Endodermal cell (in vitro differentiated cells): ENCODE results near the gene HBG1. TPM values are rescaled to one million over a fixed set of nuclear protein-coding genes. Genes with fewer than 3 reads are reported as not detected.

Experiments used
- DNase-seq: peaks from one replicate; pipeline ENCODE4 v3.0.0-alpha.2; 2017
- H3K27ac ChIP-seq: 2 replicates; pipeline ENCODE4 v1.5.1; 2013; ENCODE audit warnings: mild to moderate bottlenecking, low read depth, low read length, moderate library complexity
- H3K27me3 ChIP-seq: 2 replicates; pipeline ENCODE4 v1.6.1; 2013; ENCODE audit warnings: mild to moderate bottlenecking, low read length, moderate library complexity; ENCODE audit not compliant: insufficient read depth, control insufficient read depth, poor library complexity, severe bottlenecking
- H3K36me3 ChIP-seq: 2 replicates; pipeline ENCODE4 v1.7.0; 2013; ENCODE audit warnings: mild to moderate bottlenecking, low read length, moderate library complexity; ENCODE audit not compliant: control insufficient read depth, insufficient read depth
- H3K4me1 ChIP-seq: one replicate; pipeline ENCODE4 v1.7.0; 2013; ENCODE audit warnings: low read length; ENCODE audit not compliant: control insufficient read depth, insufficient read depth
- H3K4me3 ChIP-seq: 2 replicates; pipeline ENCODE4 v1.5.1; 2013; ENCODE audit warnings: mild to moderate bottlenecking, low read length, moderate library complexity
- H3K9ac ChIP-seq: 2 replicates; pipeline ENCODE4 v1.6.1; 2013; ENCODE audit warnings: mild to moderate bottlenecking, low read length, moderate library complexity; ENCODE audit not compliant: poor library complexity, severe bottlenecking; ENCODE audit errors: extremely low read depth
- H3K9me3 ChIP-seq: 2 replicates; pipeline ENCODE4 v1.6.1; 2013; ENCODE audit warnings: mild to moderate bottlenecking, low read length, moderate library complexity; ENCODE audit not compliant: control insufficient read depth
- H3K27ac Mint-ChIP-seq: 2 replicates; pipeline ENCODE4 v1.8.0; 2020; ENCODE audit warnings: mixed read lengths
- H3K27me3 Mint-ChIP-seq: 2 replicates; pipeline ENCODE4 v1.8.0; 2021; ENCODE audit warnings: mild to moderate bottlenecking, mixed read lengths; ENCODE audit not compliant: insufficient read depth
- H3K36me3 Mint-ChIP-seq: 2 replicates; pipeline ENCODE4 v1.8.0; 2020; ENCODE audit warnings: low read depth, mixed read lengths
- H3K4me1 Mint-ChIP-seq: 2 replicates; pipeline ENCODE4 v1.8.0; 2020; ENCODE audit warnings: mixed read lengths
- H3K4me3 Mint-ChIP-seq: 2 replicates; pipeline ENCODE4 v1.8.0; 2020; ENCODE audit warnings: mild to moderate bottlenecking, moderate library complexity, mixed read lengths
- H3K9me3 Mint-ChIP-seq: 2 replicates; pipeline ENCODE4 v1.8.0; 2020; ENCODE audit warnings: mild to moderate bottlenecking, mixed read lengths
- WGBS, 2 experiments: methylation state at CpG; one replicate each; pipeline versions ENCODE4 v1.1.5 to v1.1.7; 2013; ENCODE audit warnings: missing lambda C conversion rate in 2 of 2, mixed read lengths in 1 of 2; ENCODE audit not compliant: insufficient coverage in 1 of 2, insufficient read length in 1 of 2; 5-methylcytosine and 5-hydroxymethylcytosine counted together
- total RNA-seq, 2 donors: library from RNA; stranded (reverse); fragmentation: NEBNext Ultra II Directional in 1 of 2; extraction: Animal tissue kit (Norgen Biotek cat#: 25700) in 1 of 2; gene quantifications; 2 replicates in 1 of 2; 3 replicates in 1 of 2; pipeline ENCODE4 v1.2.1, GENCODE V29; 2021
- TF ChIP-seq, protein P1 (sequence below): fragments of 200-600 bp; sonication (generic); conservative IDR thresholded peaks from 2 replicates; pipeline ENCODE4 v1.5.0; 2021; ENCODE audit warnings: antibody characterized with exemption, mild to moderate bottlenecking

HBG1 gene
- total RNA-seq, 2 donors from 2014 or later, result not detected

- Mint-ChIP-seq H3K4me3 (no peak overlapping the region), H3K27me3 (no peaks in the 10 kb centered on the region), H3K27ac (no peak overlapping the region), H3K9me3 (peaks cover 27% of the 10 kb centered on the region), H3K36me3 (no peaks in the 10 kb centered on the region), H3K4me1 (peaks cover 10% of the 10 kb centered on the region)
- H3K4me3 ChIP-seq, result no peak overlapping the region
- TF ChIP-seq, protein P1, sequence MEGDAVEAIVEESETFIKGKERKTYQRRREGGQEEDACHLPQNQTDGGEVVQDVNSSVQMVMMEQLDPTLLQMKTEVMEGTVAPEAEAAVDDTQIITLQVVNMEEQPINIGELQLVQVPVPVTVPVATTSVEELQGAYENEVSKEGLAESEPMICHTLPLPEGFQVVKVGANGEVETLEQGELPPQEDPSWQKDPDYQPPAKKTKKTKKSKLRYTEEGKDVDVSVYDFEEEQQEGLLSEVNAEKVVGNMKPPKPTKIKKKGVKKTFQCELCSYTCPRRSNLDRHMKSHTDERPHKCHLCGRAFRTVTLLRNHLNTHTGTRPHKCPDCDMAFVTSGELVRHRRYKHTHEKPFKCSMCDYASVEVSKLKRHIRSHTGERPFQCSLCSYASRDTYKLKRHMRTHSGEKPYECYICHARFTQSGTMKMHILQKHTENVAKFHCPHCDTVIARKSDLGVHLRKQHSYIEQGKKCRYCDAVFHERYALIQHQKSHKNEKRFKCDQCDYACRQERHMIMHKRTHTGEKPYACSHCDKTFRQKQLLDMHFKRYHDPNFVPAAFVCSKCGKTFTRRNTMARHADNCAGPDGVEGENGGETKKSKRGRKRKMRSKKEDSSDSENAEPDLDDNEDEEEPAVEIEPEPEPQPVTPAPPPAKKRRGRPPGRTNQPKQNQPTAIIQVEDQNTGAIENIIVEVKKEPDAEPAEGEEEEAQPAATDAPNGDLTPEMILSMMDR, result no peak
- no peaks in the 10 kb centered on the region for H3K36me3 ChIP-seq
- DNase-seq, result no peak
- H3K27me3 ChIP-seq, result no peaks in the 10 kb centered on the region
- WGBS, 2 experiments, result 79 to 100% methylated on average over 1 to 2 of the region's 2 CpGs
- no peak overlapping the region for H3K9ac ChIP-seq
- H3K9me3 ChIP-seq, result peaks cover 5% of the 10 kb centered on the region
- H3K27ac ChIP-seq, result no peak overlapping the region
- no peaks in the 10 kb centered on the region for H3K4me1 ChIP-seq
These were observed 24.2 kb downstream of the HBG1 start for GRCh38 chr11:5225480-5225871.

- no peaks in the 10 kb centered on the region for H3K27me3 ChIP-seq
- TF ChIP-seq, protein P1, result no peak
- no peak overlapping the region for H3K27ac ChIP-seq
- H3K9me3 Mint-ChIP-seq, result peaks cover 33% of the 10 kb centered on the region
- H3K9ac ChIP-seq, result no peak overlapping the region
- no peak overlapping the region for H3K27ac Mint-ChIP-seq
- peaks cover 1% of the 10 kb centered on the region for H3K36me3 Mint-ChIP-seq
- no peak for DNase-seq
- no peaks in the 10 kb centered on the region for H3K36me3 ChIP-seq
- no peak overlapping the region for H3K4me3 ChIP-seq
- WGBS, 2 experiments, result 98 to 100% methylated on average over 3 to 5 of the region's 6 CpGs
- H3K4me1 Mint-ChIP-seq, result peaks cover 10% of the 10 kb centered on the region
- no peaks in the 10 kb centered on the region for H3K4me1 ChIP-seq
- H3K4me3 Mint-ChIP-seq, result no peak overlapping the region
- no peaks in the 10 kb centered on the region for H3K27me3 Mint-ChIP-seq
- peaks cover 5% of the 10 kb centered on the region for H3K9me3 ChIP-seq
These were observed 24.8 kb downstream of the HBG1 start for GRCh38 chr11:5224538-5225479.

GRCh38 chr11:5223686-5224085 is 26.0 kb downstream of the HBG1 start:
- Histone ChIP-seq H3K27ac (no peak overlapping the region), H3K9ac (no peak overlapping the region), H3K36me3 (no peaks in the 10 kb centered on the region), H3K4me1 (no peaks in the 10 kb centered on the region), H3K9me3 (peaks cover 5% of the 10 kb centered on the region), H3K27me3 (no peaks in the 10 kb centered on the region), H3K4me3 (no peak overlapping the region)
- Mint-ChIP-seq H3K27ac (no peak overlapping the region), H3K4me1 (peaks cover 10% of the 10 kb centered on the region), H3K9me3 (peaks cover 43% of the 10 kb centered on the region), H3K27me3 (no peaks in the 10 kb centered on the region), H3K36me3 (peaks cover 3% of the 10 kb centered on the region), H3K4me3 (no peak overlapping the region)
- TF ChIP-seq, protein P1, result no peak
- 96% methylated on average over 1 of the region's 1 CpG; no CpG with 5 or more reads in 1 of the 2 experiments for WGBS, 2 experiments
- no peak for DNase-seq
